ENCODE results near the gene PGAP1. TPM values are rescaled to one million over a fixed set of nuclear protein-coding genes. Genes with fewer than 3 reads are reported as not detected.
A peak's percentile ranks its signal among the peaks of the same experiment; 100 is the strongest.

PGAP1 gene
- polyA plus RNA-seq, 1 experiment, result 2.5 TPM

- no peak overlapping the region for H3K4me3 ChIP-seq (ENCODE audit: low read depth, low read length)
- H3K36me3 ChIP-seq (ENCODE audit: control insufficient read depth, insufficient read depth, low read length), result no peaks in the 10 kb centered on the region
- POLR2A ChIA-PET, result no interaction called here
- CTCF ChIA-PET, result interaction anchor here (1.1 kb wide), 1 partner anchor 12 kb away, joined by 4 read pairs; no protein-coding TSS in a partner anchor
- H3K27me3 ChIP-seq (ENCODE audit: control insufficient read depth, insufficient read depth, low read length), result no peaks in the 10 kb centered on the region
- TF ChIP-seq, protein P1, sequence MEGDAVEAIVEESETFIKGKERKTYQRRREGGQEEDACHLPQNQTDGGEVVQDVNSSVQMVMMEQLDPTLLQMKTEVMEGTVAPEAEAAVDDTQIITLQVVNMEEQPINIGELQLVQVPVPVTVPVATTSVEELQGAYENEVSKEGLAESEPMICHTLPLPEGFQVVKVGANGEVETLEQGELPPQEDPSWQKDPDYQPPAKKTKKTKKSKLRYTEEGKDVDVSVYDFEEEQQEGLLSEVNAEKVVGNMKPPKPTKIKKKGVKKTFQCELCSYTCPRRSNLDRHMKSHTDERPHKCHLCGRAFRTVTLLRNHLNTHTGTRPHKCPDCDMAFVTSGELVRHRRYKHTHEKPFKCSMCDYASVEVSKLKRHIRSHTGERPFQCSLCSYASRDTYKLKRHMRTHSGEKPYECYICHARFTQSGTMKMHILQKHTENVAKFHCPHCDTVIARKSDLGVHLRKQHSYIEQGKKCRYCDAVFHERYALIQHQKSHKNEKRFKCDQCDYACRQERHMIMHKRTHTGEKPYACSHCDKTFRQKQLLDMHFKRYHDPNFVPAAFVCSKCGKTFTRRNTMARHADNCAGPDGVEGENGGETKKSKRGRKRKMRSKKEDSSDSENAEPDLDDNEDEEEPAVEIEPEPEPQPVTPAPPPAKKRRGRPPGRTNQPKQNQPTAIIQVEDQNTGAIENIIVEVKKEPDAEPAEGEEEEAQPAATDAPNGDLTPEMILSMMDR (IDR thresholded peaks at IDR 0.05; ENCODE audit: insufficient read depth, low read depth, low read length), result no peak
- peak; percentile 59 for DNase-seq (ENCODE audit: low read depth)
Measured at GRCh38 chr2:196823750-196824522, 102.6 kb downstream of the PGAP1 start.

DNA sequence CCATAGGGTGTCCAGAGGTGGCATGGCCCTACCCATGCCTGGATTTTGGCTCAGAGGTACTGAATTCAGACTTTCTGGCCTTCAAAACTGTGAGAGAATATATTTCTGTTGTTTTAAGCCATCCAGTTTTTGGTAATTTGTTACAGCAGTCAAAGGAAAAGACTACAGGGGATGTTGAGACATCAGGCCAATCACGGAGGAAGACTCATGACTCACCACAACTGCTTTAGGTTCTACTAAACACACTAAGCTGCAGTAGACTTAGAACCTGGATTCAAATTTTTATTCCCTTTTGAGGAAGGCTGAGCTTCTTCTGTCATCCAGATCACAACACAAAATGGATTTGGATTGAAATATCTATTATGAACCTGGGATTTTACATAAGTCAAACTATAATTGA lies 105.3 kb downstream of the PGAP1 start:
- no peak for DNase-seq (ENCODE audit: low read depth)
- Histone ChIP-seq H3K27me3 (ENCODE audit: control insufficient read depth, insufficient read depth, low read length) (no peaks in the 10 kb centered on the region), H3K4me3 (ENCODE audit: low read depth, low read length) (no peak overlapping the region), H3K36me3 (ENCODE audit: control insufficient read depth, insufficient read depth, low read length) (no peaks in the 10 kb centered on the region)
- ChIA-PET CTCF (interaction anchor here (0.6 kb wide), 1 partner anchor 538 kb away, joined by 3 read pairs; no protein-coding TSS in a partner anchor), POLR2A (no interaction called here)
- TF ChIP-seq, protein P1 (IDR thresholded peaks at IDR 0.05; ENCODE audit: insufficient read depth, low read depth, low read length), result no peak

DNA sequence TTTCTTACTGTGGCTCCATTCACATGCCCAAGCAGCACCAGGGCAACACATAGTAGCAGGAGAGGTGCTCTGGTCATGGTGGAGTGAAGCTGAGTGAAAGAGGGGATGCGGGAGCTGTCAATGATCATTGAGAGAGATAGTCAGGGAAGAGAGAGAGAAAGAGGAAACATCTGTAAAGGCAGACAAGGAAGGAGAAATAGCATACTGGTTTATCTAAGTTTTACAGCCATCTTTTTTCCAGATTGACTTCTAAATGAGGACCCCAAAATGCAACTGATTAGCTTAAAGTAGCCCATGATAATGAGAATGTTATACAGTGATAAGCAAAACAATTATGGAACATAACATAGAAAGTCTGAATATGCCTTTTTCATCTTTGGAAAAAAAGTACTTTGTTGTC lies 117.2 kb downstream of the PGAP1 start, which contains the start of gene C2orf66:
Gene C2orf66, minus strand, starts transcription at position 96 of the 400 bp plus-strand sequence. Its CDS starts 19 bp downstream, at position 77.
- no peak for DNase-seq (ENCODE audit: low read depth)
- POLR2A ChIA-PET, result no interaction called here
- Histone ChIP-seq H3K4me3 (ENCODE audit: low read depth, low read length) (no peak within 1 kb of the TSS), H3K27me3 (ENCODE audit: control insufficient read depth, insufficient read depth, low read length) (no peaks in the 10 kb centered on the region), H3K36me3 (ENCODE audit: control insufficient read depth, insufficient read depth, low read length) (no peaks in the 10 kb centered on the region)
- TF ChIP-seq, protein P1 (IDR thresholded peaks at IDR 0.05; ENCODE audit: insufficient read depth, low read depth, low read length), result no peak
- CTCF ChIA-PET, result no interaction called here

- ChIA-PET CTCF (no interaction called here), POLR2A (no interaction called here)
- no peaks in the 10 kb centered on the region for H3K36me3 ChIP-seq (ENCODE audit: control insufficient read depth, insufficient read depth, low read length)
- no peak overlapping the region for H3K4me3 ChIP-seq (ENCODE audit: low read depth, low read length)
- TF ChIP-seq, protein P1 (IDR thresholded peaks at IDR 0.05; ENCODE audit: insufficient read depth, low read depth, low read length), result no peak
- no peaks in the 10 kb centered on the region for H3K27me3 ChIP-seq (ENCODE audit: control insufficient read depth, insufficient read depth, low read length)
- DNase-seq (ENCODE audit: low read depth), result no peak
Measured at GRCh38 chr2:196808083-196808665, 118.3 kb downstream of the PGAP1 start.

DNA sequence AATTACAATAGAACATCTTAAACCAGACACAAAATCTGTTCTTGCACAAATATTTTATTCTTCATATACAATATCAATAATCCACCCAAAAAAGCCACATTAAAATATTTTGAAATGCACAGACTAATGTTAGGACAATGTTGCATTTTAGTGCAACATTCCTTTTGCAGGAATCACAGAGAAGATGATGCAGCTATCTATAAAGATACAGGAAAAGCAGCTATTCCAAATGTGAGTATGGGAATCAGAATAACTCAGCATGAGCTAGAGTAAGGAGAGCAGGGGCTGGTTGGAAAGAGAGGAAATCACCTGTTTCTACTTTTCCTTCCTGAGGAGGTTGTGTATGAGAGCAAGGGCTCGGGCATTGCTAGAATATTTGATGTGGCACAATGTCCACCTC lies 122.1 kb downstream of the PGAP1 start:
- ChIA-PET POLR2A (no interaction called here), CTCF (interaction anchor here (1.0 kb wide), 1 partner anchor 21 kb away, joined by 3 read pairs; no protein-coding TSS in a partner anchor)
- H3K4me3 ChIP-seq (ENCODE audit: low read depth, low read length), result no peak overlapping the region
- TF ChIP-seq, protein P1 (IDR thresholded peaks at IDR 0.05; ENCODE audit: insufficient read depth, low read depth, low read length), result no peak
- no peaks in the 10 kb centered on the region for H3K27me3 ChIP-seq (ENCODE audit: control insufficient read depth, insufficient read depth, low read length)
- no peaks in the 10 kb centered on the region for H3K36me3 ChIP-seq (ENCODE audit: control insufficient read depth, insufficient read depth, low read length)
- DNase-seq (ENCODE audit: low read depth), result no peak
